ENCODE data around the gene DUSP10.

Gene DUSP10

DNA sequence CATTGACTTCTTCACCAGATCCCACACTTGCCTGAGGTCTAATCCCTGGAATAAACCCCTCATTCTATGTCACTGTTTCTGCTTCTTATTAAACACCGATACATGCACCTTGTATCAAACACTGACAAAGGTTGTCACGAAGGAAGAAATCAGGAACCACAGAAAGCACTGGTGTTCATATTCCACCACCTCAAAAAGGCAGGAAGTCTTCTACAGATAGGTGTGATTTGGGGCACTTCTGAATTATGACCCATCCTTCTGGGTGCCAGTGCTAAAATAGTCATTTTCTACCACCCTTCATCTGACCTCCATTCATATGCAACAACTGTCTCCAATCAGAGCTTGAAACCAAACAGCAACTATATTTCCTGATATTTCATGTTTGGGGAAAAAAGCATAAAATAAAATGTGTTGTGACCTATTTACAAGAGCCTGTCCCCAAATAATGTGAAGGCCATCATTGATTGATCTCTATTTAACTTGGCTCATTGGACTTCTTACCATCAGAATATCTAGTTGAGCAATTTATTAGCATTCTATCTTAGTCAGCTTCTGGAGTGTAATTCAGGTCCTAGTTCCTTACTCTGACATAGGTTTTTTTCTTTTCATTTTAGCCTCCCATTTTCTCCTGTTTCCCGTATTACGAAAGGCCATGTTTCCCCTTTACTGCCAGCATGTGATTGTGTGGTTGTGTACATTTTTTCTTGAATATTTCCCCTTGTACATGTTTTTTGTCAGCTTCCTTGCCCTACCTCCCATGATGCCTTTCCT lies 43.1 kb downstream of the DUSP10 start:
- Mint-ChIP-seq H3K4me1 (no peaks in the 10 kb centered on the region), H3K27ac (no peak overlapping the region), H3K27me3 (ENCODE audit: low read depth) (no peaks in the 10 kb centered on the region), H3K9me3 (peaks cover under 1% of the 10 kb centered on the region), H3K36me3 (ENCODE audit: low read depth) (peaks cover 11% of the 10 kb centered on the region), H3K4me3 (no peak overlapping the region)
- TF ChIP-seq, protein P1, sequence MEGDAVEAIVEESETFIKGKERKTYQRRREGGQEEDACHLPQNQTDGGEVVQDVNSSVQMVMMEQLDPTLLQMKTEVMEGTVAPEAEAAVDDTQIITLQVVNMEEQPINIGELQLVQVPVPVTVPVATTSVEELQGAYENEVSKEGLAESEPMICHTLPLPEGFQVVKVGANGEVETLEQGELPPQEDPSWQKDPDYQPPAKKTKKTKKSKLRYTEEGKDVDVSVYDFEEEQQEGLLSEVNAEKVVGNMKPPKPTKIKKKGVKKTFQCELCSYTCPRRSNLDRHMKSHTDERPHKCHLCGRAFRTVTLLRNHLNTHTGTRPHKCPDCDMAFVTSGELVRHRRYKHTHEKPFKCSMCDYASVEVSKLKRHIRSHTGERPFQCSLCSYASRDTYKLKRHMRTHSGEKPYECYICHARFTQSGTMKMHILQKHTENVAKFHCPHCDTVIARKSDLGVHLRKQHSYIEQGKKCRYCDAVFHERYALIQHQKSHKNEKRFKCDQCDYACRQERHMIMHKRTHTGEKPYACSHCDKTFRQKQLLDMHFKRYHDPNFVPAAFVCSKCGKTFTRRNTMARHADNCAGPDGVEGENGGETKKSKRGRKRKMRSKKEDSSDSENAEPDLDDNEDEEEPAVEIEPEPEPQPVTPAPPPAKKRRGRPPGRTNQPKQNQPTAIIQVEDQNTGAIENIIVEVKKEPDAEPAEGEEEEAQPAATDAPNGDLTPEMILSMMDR (IDR thresholded peaks at IDR 0.05; ENCODE audit: unreplicated experiment in 3 of 3) = no peak

- no peak overlapping the region for H3K4me3 Mint-ChIP-seq
- no peaks in the 10 kb centered on the region for H3K27me3 Mint-ChIP-seq (ENCODE audit: low read depth)
- no peaks in the 10 kb centered on the region for H3K4me1 Mint-ChIP-seq
- peaks cover 11% of the 10 kb centered on the region for H3K36me3 Mint-ChIP-seq (ENCODE audit: low read depth)
- TF ChIP-seq, protein P1 (IDR thresholded peaks at IDR 0.05; ENCODE audit: unreplicated experiment in 3 of 3) = no peak
- no peak overlapping the region for H3K27ac Mint-ChIP-seq
- peaks cover 2% of the 10 kb centered on the region for H3K9me3 Mint-ChIP-seq
These were observed 43.9 kb downstream of the DUSP10 start for GRCh38 chr1:221697923-221698425.

- TF ChIP-seq, protein P1 (IDR thresholded peaks at IDR 0.05; ENCODE audit: unreplicated experiment in 3 of 3) = no peak
- Mint-ChIP-seq H3K4me1 (no peaks in the 10 kb centered on the region), H3K27ac (no peak overlapping the region), H3K27me3 (ENCODE audit: low read depth) (no peaks in the 10 kb centered on the region), H3K36me3 (ENCODE audit: low read depth) (peaks cover 5% of the 10 kb centered on the region), H3K9me3 (peaks cover 2% of the 10 kb centered on the region), H3K4me3 (no peak overlapping the region)
These were observed 45.0 kb downstream of the DUSP10 start for GRCh38 chr1:221696718-221697461.

GRCh38 chr1:221696027-221696426 lies 45.9 kb downstream of the DUSP10 start:
- peaks cover 2% of the 10 kb centered on the region for H3K9me3 Mint-ChIP-seq
- TF ChIP-seq, protein P1 (IDR thresholded peaks at IDR 0.05; ENCODE audit: unreplicated experiment in 3 of 3) = no peak
- H3K27ac Mint-ChIP-seq = no peak overlapping the region
- no peak overlapping the region for H3K4me3 Mint-ChIP-seq
- no peaks in the 10 kb centered on the region for H3K4me1 Mint-ChIP-seq
- no peaks in the 10 kb centered on the region for H3K27me3 Mint-ChIP-seq (ENCODE audit: low read depth)
- no peaks in the 10 kb centered on the region for H3K36me3 Mint-ChIP-seq (ENCODE audit: low read depth)

GRCh38 chr1:221695301-221695700 lies 46.6 kb downstream of the DUSP10 start:
- H3K27me3 Mint-ChIP-seq (ENCODE audit: low read depth) = no peaks in the 10 kb centered on the region
- no peaks in the 10 kb centered on the region for H3K36me3 Mint-ChIP-seq (ENCODE audit: low read depth)
- TF ChIP-seq, protein P1 (IDR thresholded peaks at IDR 0.05; ENCODE audit: unreplicated experiment in 3 of 3) = no peak
- no peaks in the 10 kb centered on the region for H3K4me1 Mint-ChIP-seq
- peaks cover 6% of the 10 kb centered on the region for H3K9me3 Mint-ChIP-seq
- no peak overlapping the region for H3K4me3 Mint-ChIP-seq
- H3K27ac Mint-ChIP-seq = no peak overlapping the region
